SU-DHL-6 (cell line): ENCODE measurements around the gene ATP2A3.

Source experiments
- H2AFZ ChIP-seq: fragments of 200-600 bp; sonication (generic); 2 replicates; pipeline ENCODE4 v1.6.1; 2014; ENCODE audit warnings: low read depth, mild to moderate bottlenecking, moderate library complexity, mixed read lengths, antibody characterized with exemption, low read length; ENCODE audit not compliant: severe bottlenecking
- H3F3A ChIP-seq: fragments of 200-600 bp; shearing (Covaris generic); 2 replicates; pipeline ENCODE4 v1.6.0; 2016; ENCODE audit warnings: antibody characterized with exemption, mild to moderate bottlenecking; ENCODE audit not compliant: insufficient read depth
- H3K27ac ChIP-seq: fragments of 200-600 bp; sonication (generic); 2 replicates; pipeline ENCODE4 v1.5.1; 2016; ENCODE audit warnings: low read depth, mild to moderate bottlenecking, low read length, moderate library complexity, mixed read lengths
- H3K27me3 ChIP-seq: fragments of 200-600 bp; sonication (generic), shearing (Covaris generic); 2 replicates; pipeline ENCODE4 v1.6.0; 2014; ENCODE audit warnings: mild to moderate bottlenecking, low read length
- H3K36me3 ChIP-seq: fragments of 200-600 bp; sonication (generic); 2 replicates; pipeline ENCODE4 v1.6.1; 2014; ENCODE audit warnings: mild to moderate bottlenecking, low read length, mixed read lengths
- H3K4me2 ChIP-seq: fragments of 300-600, 200-600 bp; shearing (Covaris generic), sonication (generic); 2 replicates; pipeline ENCODE4 v1.6.0; 2014; ENCODE audit warnings: low read length, low read depth, mild to moderate bottlenecking; ENCODE audit not compliant: poor library complexity, severe bottlenecking
- H3K4me3 ChIP-seq: fragments of 200-600 bp; sonication (generic); 2 replicates; pipeline ENCODE4 v1.5.1; 2014; ENCODE audit warnings: antibody characterized with exemption, low read length, mild to moderate bottlenecking, mixed read lengths; ENCODE audit not compliant: insufficient read depth, poor library complexity, severe bottlenecking
- H3K79me2 ChIP-seq: fragments of 200-600 bp; sonication (generic); 2 replicates; pipeline ENCODE4 v1.6.1; 2014; ENCODE audit warnings: mild to moderate bottlenecking, low read length, moderate library complexity; ENCODE audit not compliant: insufficient read depth
- H3K9ac ChIP-seq: fragments of 200-600 bp; sonication (generic); 2 replicates; pipeline ENCODE4 v1.7.0; 2014; ENCODE audit warnings: mild to moderate bottlenecking, low read length
- H3K9me2 ChIP-seq: fragments of 200-600 bp; sonication (generic); replicated peaks from 2 replicates; pipeline ENCODE4 v1.6.1; 2014; ENCODE audit warnings: low read length; ENCODE audit not compliant: insufficient read depth
- H3K9me3 ChIP-seq: fragments of 200-600 bp; sonication (generic); 2 replicates; pipeline ENCODE4 v1.6.1; 2014; ENCODE audit warnings: low read length, mixed read lengths; ENCODE audit not compliant: insufficient read depth
- H4K20me1 ChIP-seq: fragments of 200-600 bp; sonication (generic); 2 replicates; pipeline ENCODE4 v1.6.1; 2014; ENCODE audit warnings: low read depth, mild to moderate bottlenecking, antibody characterized with exemption, low read length, moderate library complexity, mixed read lengths
- CTCF ChIP-seq: fragments of 200-600 bp; sonication (generic); IDR thresholded peaks from one replicate; pipeline ENCODE4 v1.5.1; 2017; ENCODE audit warnings: antibody characterized with exemption, mild to moderate bottlenecking, low read length, moderate library complexity; ENCODE audit not compliant: insufficient read depth, poor library complexity, severe bottlenecking
- EZH2phosphoT487 ChIP-seq: fragments of 200-600 bp; sonication (generic), shearing (Covaris generic); conservative IDR thresholded peaks from 2 replicates; pipeline ENCODE4 v1.6.1; 2018; ENCODE audit warnings: mild to moderate bottlenecking, antibody characterized with exemption, low read length, moderate library complexity, mixed read lengths

ATP2A3 gene

GRCh38 chr17:4006745-4007211 lies 42.5 kb upstream of the ATP2A3 start:
- Histone ChIP-seq H3K4me3 (no peak overlapping the region), H3K9me3 (no peaks in the 10 kb centered on the region), H3K27me3 (no peaks in the 10 kb centered on the region), H2AFZ (no peak overlapping the region), H3K4me2 (no peak overlapping the region), H3K79me2 (no peaks in the 10 kb centered on the region), H4K20me1 (no peaks in the 10 kb centered on the region), H3F3A (no peaks in the 10 kb centered on the region), H3K9ac (no peak overlapping the region), H3K27ac (no peak overlapping the region), H3K36me3 (no peaks in the 10 kb centered on the region), H3K9me2 (no peaks in the 10 kb centered on the region)
- no peak for TF ChIP-seq CTCF
- TF ChIP-seq EZH2phosphoT487 = no peak

- Histone ChIP-seq H2AFZ (no peak overlapping the region), H3K4me3 (no peak overlapping the region), H3K79me2 (no peaks in the 10 kb centered on the region), H3K27ac (no peak overlapping the region), H3K4me2 (no peak overlapping the region), H3K36me3 (no peaks in the 10 kb centered on the region), H4K20me1 (no peaks in the 10 kb centered on the region), H3K9ac (no peak overlapping the region), H3K27me3 (no peaks in the 10 kb centered on the region), H3K9me2 (no peaks in the 10 kb centered on the region), H3F3A (no peaks in the 10 kb centered on the region), H3K9me3 (no peaks in the 10 kb centered on the region)
- TF ChIP-seq EZH2phosphoT487 (no peak), CTCF (no peak)
Observed at GRCh38 chr17:4006165-4006589, 41.9 kb upstream of the ATP2A3 start.

GRCh38 chr17:4005296-4006164 lies 41.3 kb upstream of the ATP2A3 start:
- Histone ChIP-seq H3K27me3 (no peaks in the 10 kb centered on the region), H3K4me3 (no peak overlapping the region), H3K79me2 (no peaks in the 10 kb centered on the region), H3K27ac (no peak overlapping the region), H4K20me1 (no peaks in the 10 kb centered on the region), H3K4me2 (no peak overlapping the region), H3K9me3 (no peaks in the 10 kb centered on the region), H3F3A (no peaks in the 10 kb centered on the region), H3K36me3 (no peaks in the 10 kb centered on the region), H2AFZ (no peak overlapping the region), H3K9me2 (no peaks in the 10 kb centered on the region), H3K9ac (no peak overlapping the region)
- TF ChIP-seq CTCF (no peak), EZH2phosphoT487 (no peak)
